SK-MEL-5 (cell line): ENCODE data around the gene TNFAIP3. TPM values are rescaled to one million over a fixed set of nuclear protein-coding genes. Genes with fewer than 3 reads are reported as not detected.

ENCODE experiments used
- DNase-seq: peaks from one replicate; pipeline ENCODE4 v3.0.0-alpha.2; 2016; ENCODE audit warnings: low read depth, low spot score
- in situ Hi-C: cut with HindIII; loops from 2 replicates; pipeline ENCODE4 v1.10.0; 2016; ENCODE audit warnings: low sequenced_read_pairs, high pct_unique_total_duplicates, low pct_unique_long_range_greater_than_20kb
- total RNA-seq: library from RNA; depleted of rRNA; stranded (reverse); fragments of >200 nt; shearing (Covaris generic); gene quantifications from 2 replicates; pipeline ENCODE4 v1.2.3, GENCODE V29; 2014

TNFAIP3 gene
- total RNA-seq, 1 experiment from 2014 or later, result 110 TPM

- in situ Hi-C loops, result no loop called here
Observed at GRCh38 chr6:137856138-137856898, 10.7 kb upstream of the TNFAIP3 start.

DNA sequence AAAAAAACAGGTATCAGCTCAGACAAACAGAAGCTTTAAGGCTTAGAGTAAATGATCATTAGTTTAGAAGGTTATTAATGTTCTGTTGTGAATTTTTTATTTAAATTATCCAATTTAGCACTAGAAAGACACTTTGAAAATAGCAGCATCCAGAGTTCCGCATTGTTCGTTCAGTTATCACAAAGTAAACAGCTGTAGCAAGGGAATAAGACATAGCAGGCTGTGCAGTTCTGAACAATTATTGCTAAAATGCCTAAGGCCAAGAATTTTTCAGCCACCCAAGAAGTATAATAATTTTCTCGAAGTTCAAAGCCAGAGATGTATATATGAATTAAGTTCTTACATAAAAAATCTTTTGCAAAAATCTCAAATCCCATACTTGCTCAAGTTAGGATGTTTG, 8.0 kb upstream of the TNFAIP3 start:
- DNase-seq, result no peak
- in situ Hi-C loops, result no loop called here

More at GRCh38 chr6:137856138-137856898, 10.7 kb upstream of the TNFAIP3 start:
- DNase-seq, result no peak

DNA sequence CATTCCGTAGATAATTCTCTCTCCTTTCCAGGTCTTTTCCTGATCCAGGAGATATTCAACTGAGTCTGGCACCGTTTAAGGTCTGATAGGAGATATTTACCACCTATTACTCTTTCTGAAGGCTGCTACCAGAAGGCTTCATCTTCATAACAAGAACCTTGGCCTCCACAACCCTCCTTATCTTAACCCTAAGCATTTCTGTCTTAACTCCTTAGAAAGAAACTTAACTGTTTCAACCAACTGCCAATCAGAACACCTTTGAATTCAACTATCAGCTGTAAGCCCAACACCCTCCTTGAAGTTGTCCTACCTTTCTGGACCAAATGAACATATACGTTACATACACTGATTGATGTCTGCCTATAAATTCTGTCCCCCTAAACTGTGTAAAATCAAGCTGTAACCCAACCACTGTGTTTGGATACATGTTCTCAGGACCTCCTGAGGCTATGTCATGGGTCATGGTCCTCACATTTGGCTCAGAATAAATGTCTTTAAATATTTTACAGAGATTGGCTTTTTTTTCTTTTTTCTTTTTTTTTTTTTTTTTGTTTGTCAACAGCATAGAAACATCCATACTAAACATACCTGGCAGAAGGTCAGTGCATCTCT, 6.6 kb upstream of the TNFAIP3 start:
- in situ Hi-C loops, result no loop called here

GRCh38 chr6:137861550-137862337, 5.3 kb upstream of the TNFAIP3 start:
- in situ Hi-C loops, result no loop called here
- DNase-seq, result no peak

More for the DNA sequence above, 6.6 kb upstream of the TNFAIP3 start:
- DNase-seq, result no peak

GRCh38 chr6:137862419-137863090, 4.5 kb upstream of the TNFAIP3 start:
- peak; percentile 73 for DNase-seq
- in situ Hi-C loops, result no loop called here

DNA sequence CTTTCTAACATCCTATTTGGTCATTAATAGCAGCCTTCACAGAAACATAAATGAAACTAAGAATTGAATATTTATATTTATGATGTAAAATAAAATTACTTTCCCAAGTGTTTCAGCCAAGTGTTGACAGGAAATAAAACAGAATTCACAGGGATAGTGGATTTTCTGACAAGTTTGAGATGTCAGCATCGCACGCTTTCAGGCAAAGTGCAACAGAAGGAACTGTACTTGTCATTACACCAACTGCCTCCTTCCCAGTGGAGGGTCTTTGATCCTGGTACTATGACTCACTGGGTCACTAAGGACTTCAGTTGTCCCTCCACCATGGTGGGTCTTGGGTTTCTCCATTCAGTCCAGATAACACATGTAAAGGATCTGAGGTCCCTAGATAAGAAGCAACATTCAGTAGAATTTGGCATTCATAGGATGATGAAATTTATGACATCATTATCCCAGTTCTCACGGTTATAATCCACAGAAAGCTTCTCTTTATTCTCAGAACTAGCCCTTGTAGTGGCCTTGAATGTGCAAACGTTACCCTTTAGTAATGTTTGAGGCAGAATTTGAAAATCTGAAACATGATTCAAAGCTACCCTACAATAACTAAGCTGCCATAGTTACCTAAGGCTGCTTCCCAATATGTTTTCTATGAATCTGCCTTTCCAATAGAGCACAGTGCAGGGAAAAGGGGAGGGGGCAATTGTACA, 3.8 kb upstream of the TNFAIP3 start:
- DNase-seq, result peak; percentile 78
- in situ Hi-C loops, result no loop called here

DNA sequence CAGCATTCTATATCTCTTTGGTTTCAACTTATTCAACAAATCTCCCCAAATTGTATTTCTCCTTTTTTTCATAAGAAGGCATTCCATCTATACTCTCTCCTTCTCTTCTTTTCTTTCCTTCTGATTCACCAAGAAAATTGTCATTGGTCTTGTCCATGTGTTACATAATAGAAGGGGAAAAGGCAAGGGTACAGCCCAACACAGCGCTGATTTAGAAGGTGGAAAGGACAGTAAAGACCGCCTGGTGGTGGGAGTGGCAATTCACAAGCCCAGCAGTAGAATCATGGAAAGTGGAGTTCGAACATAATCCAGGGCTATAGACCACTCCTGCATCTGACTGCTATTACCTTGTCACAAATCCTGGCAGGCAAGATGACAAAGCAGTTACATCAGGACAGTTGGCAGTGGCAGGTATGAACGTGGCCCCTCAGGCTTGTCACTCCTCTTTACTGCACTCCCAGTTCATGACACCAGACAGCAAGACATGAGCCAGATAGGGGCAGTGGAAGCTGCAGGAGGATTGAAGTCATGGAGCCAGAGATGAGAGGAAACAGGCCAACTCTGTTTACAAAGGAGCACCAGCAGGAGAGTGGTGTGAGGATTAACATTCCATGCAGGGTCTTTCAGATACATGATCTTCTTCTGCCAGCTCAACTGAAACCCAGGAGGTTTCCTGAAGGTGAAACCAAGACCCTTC, 2.1 kb upstream of the TNFAIP3 start:
- DNase-seq, result peak; percentile 61
- in situ Hi-C loops, result no loop called here

GRCh38 chr6:137866200-137866913, 702 bp upstream of the TNFAIP3 start:
- in situ Hi-C loops, result no loop called here
- DNase-seq, result peak; percentile 70

- in situ Hi-C loops, result no loop called here
- peak; percentile 58 for DNase-seq
Observed at GRCh38 chr6:137867685-137868509, 838 bp downstream of the TNFAIP3 start.

- in situ Hi-C loops, result no loop called here
Observed at GRCh38 chr6:137868721-137869548, 1.9 kb downstream of the TNFAIP3 start.

GRCh38 chr6:137869549-137870307, 2.7 kb downstream of the TNFAIP3 start:
- in situ Hi-C loops, result no loop called here

More at GRCh38 chr6:137868721-137869548, 1.9 kb downstream of the TNFAIP3 start:
- DNase-seq, result no peak

DNA sequence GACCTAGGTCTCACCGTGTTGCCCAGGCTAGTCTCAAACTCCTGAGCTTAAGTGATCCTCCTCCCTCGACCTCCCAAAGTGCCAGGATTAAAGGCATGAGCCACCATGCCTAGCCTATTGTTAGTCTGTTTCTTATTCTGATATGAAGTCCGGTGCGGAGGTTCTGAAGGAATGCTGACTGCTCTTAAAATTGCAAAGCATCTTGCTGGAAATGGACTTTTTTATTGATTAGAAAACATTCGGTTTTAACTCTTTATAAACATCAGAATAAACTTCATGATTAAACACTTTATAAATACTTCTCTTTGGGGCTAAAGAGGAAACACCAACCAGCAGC, 3.2 kb downstream of the TNFAIP3 start:
- in situ Hi-C loops, result no loop called here
- no peak for DNase-seq

More at GRCh38 chr6:137869549-137870307, 2.7 kb downstream of the TNFAIP3 start:
- no peak for DNase-seq

- DNase-seq, result peak; percentile 67
Observed at GRCh38 chr6:137870744-137871247, 3.7 kb downstream of the TNFAIP3 start.

DNA sequence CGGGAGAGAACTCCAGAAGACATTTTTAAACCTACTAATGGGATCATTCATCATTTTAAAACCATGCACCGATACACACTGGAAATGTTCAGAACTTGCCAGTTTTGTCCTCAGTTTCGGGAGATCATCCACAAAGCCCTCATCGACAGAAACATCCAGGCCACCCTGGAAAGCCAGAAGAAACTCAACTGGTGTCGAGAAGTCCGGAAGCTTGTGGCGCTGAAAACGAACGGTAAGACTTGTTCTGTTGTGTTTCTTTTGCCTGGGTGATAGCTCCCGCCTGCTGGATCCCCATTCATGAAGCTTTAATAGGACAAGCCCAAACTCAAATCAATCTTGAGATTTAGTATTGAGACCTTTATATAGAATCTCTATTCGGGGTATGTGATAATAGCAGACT, 4.2 kb downstream of the TNFAIP3 start:
- in situ Hi-C loops, result no loop called here

More at GRCh38 chr6:137870744-137871247, 3.7 kb downstream of the TNFAIP3 start:
- in situ Hi-C loops, result no loop called here

More for the DNA sequence above, 4.2 kb downstream of the TNFAIP3 start:
- DNase-seq, result no peak
